ENCODE data around the gene RNF114. TPM values are rescaled to one million over a fixed set of nuclear protein-coding genes. Genes with fewer than 3 reads are reported as not detected.

Gene RNF114
- total and polyA plus RNA-seq, 4 donors: 37.6 to 69.7 (median 60.0) TPM

GRCh38 chr20:49942303-49942702 lies 6.1 kb downstream of the RNF114 start:
- TF ChIP-seq CTCF (IDR thresholded peaks at IDR 0.05; ENCODE audit: control extremely low read depth, extremely low read depth): no peak
- H3K4me1 ChIP-seq (ENCODE audit: control insufficient read depth in 5 of 5, insufficient read depth in 5 of 5, low read length in 5 of 5): peaks cover 8 to 18% (median 12%) of the 10 kb centered on the region in 5 donors
- WGBS, 2 donors: 72 to 75% methylated on average over 3 of the region's 3 CpGs

GRCh38 chr20:49942942-49943341 lies 6.7 kb downstream of the RNF114 start:
- DNase-seq (no peak), ATAC-seq (ENCODE audit: insufficient read depth, low FRiP score) (no peak)
- 97 to 99% methylated on average over 3 of the region's 3 CpGs for WGBS, 2 donors
- Histone ChIP-seq H3K27ac (ENCODE audit: low read depth in 1 of 2, low read length in 1 of 2) (no peak overlapping the region), H3K9ac (ENCODE audit: insufficient read depth in 1 of 2, low read length in 2 of 2) (no peak overlapping the region), H3K9me3 (ENCODE audit: control insufficient read depth in 4 of 4, insufficient read depth in 3 of 4, low read length in 3 of 4) (no peaks in the 10 kb centered on the region), H3K4me3 (no peak overlapping the region), H3K36me3 (ENCODE audit: control insufficient read depth in 4 of 4, insufficient read depth in 4 of 4, low read length in 4 of 4) (peaks cover 7 to 38% (median 20%) of the 10 kb centered on the region in 4 donors), H3K27me3 (ENCODE audit: control insufficient read depth in 3 of 3, insufficient read depth in 3 of 3, low read length in 2 of 3) (no peaks in the 10 kb centered on the region), H3K4me1 (ENCODE audit: control insufficient read depth in 5 of 5, insufficient read depth in 5 of 5, low read length in 5 of 5) (peaks cover 4 to 12% (median 7%) of the 10 kb centered on the region in 5 donors)
- no peak for TF ChIP-seq CTCF (IDR thresholded peaks at IDR 0.05; ENCODE audit: control extremely low read depth, extremely low read depth)

More at GRCh38 chr20:49942303-49942702, 6.1 kb downstream of the RNF114 start:
- Histone ChIP-seq H3K36me3 (ENCODE audit: control insufficient read depth in 4 of 4, insufficient read depth in 4 of 4, low read length in 4 of 4) (peaks cover 4 to 36% (median 19%) of the 10 kb centered on the region in 4 donors), H3K27me3 (ENCODE audit: control insufficient read depth in 3 of 3, insufficient read depth in 3 of 3, low read length in 2 of 3) (no peaks in the 10 kb centered on the region), H3K9me3 (ENCODE audit: control insufficient read depth in 4 of 4, insufficient read depth in 3 of 4, low read length in 3 of 4) (no peaks in the 10 kb centered on the region), H3K4me3 (no peak overlapping the region), H3K9ac (ENCODE audit: insufficient read depth in 1 of 2, low read length in 2 of 2) (no peak overlapping the region), H3K27ac (ENCODE audit: low read depth in 1 of 2, low read length in 1 of 2) (no peak overlapping the region)
- no peak for DNase-seq
- ATAC-seq (ENCODE audit: insufficient read depth, low FRiP score): no peak

GRCh38 chr20:49945306-49945700 lies 9.1 kb downstream of the RNF114 start:
- 82 to 84% methylated on average over 3 of the region's 3 CpGs for WGBS, 2 donors
- ATAC-seq (ENCODE audit: insufficient read depth, low FRiP score) (no peak), DNase-seq (no peak)
- Histone ChIP-seq H3K9me3 (ENCODE audit: control insufficient read depth in 4 of 4, insufficient read depth in 3 of 4, low read length in 3 of 4) (no peaks in the 10 kb centered on the region), H3K27ac (ENCODE audit: low read depth in 1 of 2, low read length in 1 of 2) (no peak overlapping the region), H3K4me3 (no peak overlapping the region), H3K36me3 (ENCODE audit: control insufficient read depth in 4 of 4, insufficient read depth in 4 of 4, low read length in 4 of 4) (peaks cover 10 to 47% (median 30%) of the 10 kb centered on the region in 4 donors), H3K27me3 (ENCODE audit: control insufficient read depth in 3 of 3, insufficient read depth in 3 of 3, low read length in 2 of 3) (no peaks in the 10 kb centered on the region), H3K9ac (ENCODE audit: insufficient read depth in 1 of 2, low read length in 2 of 2) (no peak overlapping the region), H3K4me1 (ENCODE audit: control insufficient read depth in 5 of 5, insufficient read depth in 5 of 5, low read length in 5 of 5) (peaks cover 0 to 2% (median 0%) of the 10 kb centered on the region in 5 donors)
- TF ChIP-seq CTCF (IDR thresholded peaks at IDR 0.05; ENCODE audit: control extremely low read depth, extremely low read depth): no peak
